ENCODE measurements around the gene IKZF1. TPM values are rescaled to one million over a fixed set of nuclear protein-coding genes. Genes with fewer than 3 reads are reported as not detected.

The IKZF1 gene
- total RNA-seq, 3 donors from 2014 or later: 14.2 to 21.4 (median 21.3) TPM

GRCh38 chr7:50387351-50387750, 82.8 kb downstream of the IKZF1 start:
- no peaks in the 10 kb centered on the region for H3K36me3 ChIP-seq
- intact Hi-C loops (cut with DNase I; ENCODE audit: low total_unique reads): no loop called here
- no peak overlapping the region for H3K27ac ChIP-seq
- no peak overlapping the region for H3K4me3 ChIP-seq
- H3K9me3 ChIP-seq: no peaks in the 10 kb centered on the region
- DNase-seq (ENCODE audit: low spot score in 2 of 2): no peak
- H3K4me1 ChIP-seq: no peaks in the 10 kb centered on the region
- H3K27me3 ChIP-seq: no peaks in the 10 kb centered on the region
- TF ChIP-seq POLR2AphosphoS5 (IDR thresholded peaks at IDR 0.05) (no peak), POLR2A (IDR thresholded peaks at IDR 0.05) (no peak), CTCF (IDR thresholded peaks at IDR 0.05) (no peak)

- intact Hi-C loops (cut with DNase I; ENCODE audit: low total_unique reads): no loop called here
- no peak for DNase-seq (ENCODE audit: low spot score in 2 of 2)
- no peak overlapping the region for H3K4me3 ChIP-seq
- no peak for TF ChIP-seq POLR2AphosphoS5 (IDR thresholded peaks at IDR 0.05)
- TF ChIP-seq CTCF (IDR thresholded peaks at IDR 0.05): no peak
- TF ChIP-seq POLR2A (IDR thresholded peaks at IDR 0.05): no peak
- H3K27ac ChIP-seq: no peak overlapping the region
- no peaks in the 10 kb centered on the region for H3K27me3 ChIP-seq
- H3K9me3 ChIP-seq: no peaks in the 10 kb centered on the region
- H3K4me1 ChIP-seq: no peaks in the 10 kb centered on the region
- H3K36me3 ChIP-seq: no peaks in the 10 kb centered on the region
Observed at GRCh38 chr7:50389961-50390360, 85.4 kb downstream of the IKZF1 start.

GRCh38 chr7:50391386-50391785, 86.9 kb downstream of the IKZF1 start:
- no peak for DNase-seq (ENCODE audit: low spot score in 2 of 2)
- H3K27me3 ChIP-seq: no peaks in the 10 kb centered on the region
- H3K36me3 ChIP-seq: no peaks in the 10 kb centered on the region
- no peaks in the 10 kb centered on the region for H3K4me1 ChIP-seq
- intact Hi-C loops (cut with DNase I; ENCODE audit: low total_unique reads): no loop called here
- H3K27ac ChIP-seq: no peak overlapping the region
- H3K4me3 ChIP-seq: no peak overlapping the region
- no peak for TF ChIP-seq POLR2AphosphoS5 (IDR thresholded peaks at IDR 0.05)
- TF ChIP-seq CTCF (IDR thresholded peaks at IDR 0.05): no peak
- TF ChIP-seq POLR2A (IDR thresholded peaks at IDR 0.05): no peak
- no peaks in the 10 kb centered on the region for H3K9me3 ChIP-seq

- H3K27ac ChIP-seq: no peak overlapping the region
- no peaks in the 10 kb centered on the region for H3K27me3 ChIP-seq
- H3K4me1 ChIP-seq: no peaks in the 10 kb centered on the region
- DNase-seq (ENCODE audit: low spot score in 2 of 2): no peak
- H3K4me3 ChIP-seq: no peak overlapping the region
- intact Hi-C loops (cut with DNase I; ENCODE audit: low total_unique reads): no loop called here
- TF ChIP-seq POLR2AphosphoS5 (IDR thresholded peaks at IDR 0.05) (no peak), POLR2A (IDR thresholded peaks at IDR 0.05) (no peak), CTCF (IDR thresholded peaks at IDR 0.05) (no peak)
- H3K9me3 ChIP-seq: no peaks in the 10 kb centered on the region
- H3K36me3 ChIP-seq: no peaks in the 10 kb centered on the region
Observed at GRCh38 chr7:50393076-50393475, 88.6 kb downstream of the IKZF1 start.

GRCh38 chr7:50393547-50394252, 89.2 kb downstream of the IKZF1 start:
- Histone ChIP-seq H3K4me1 (no peaks in the 10 kb centered on the region), H3K36me3 (no peaks in the 10 kb centered on the region), H3K9me3 (no peaks in the 10 kb centered on the region), H3K4me3 (no peak overlapping the region), H3K27me3 (peaks cover 0 to 4% of the 10 kb centered on the region in 2 donors), H3K27ac (no peak overlapping the region)
- no peak for DNase-seq (ENCODE audit: low spot score in 2 of 2)
- intact Hi-C loops (cut with DNase I; ENCODE audit: low total_unique reads): no loop called here
- TF ChIP-seq POLR2AphosphoS5 (IDR thresholded peaks at IDR 0.05) (no peak), POLR2A (IDR thresholded peaks at IDR 0.05) (no peak), CTCF (IDR thresholded peaks at IDR 0.05) (no peak)
